ENCODE measurements around the gene SEMA4D. TPM values are rescaled to one million over a fixed set of nuclear protein-coding genes. Genes with fewer than 3 reads are reported as not detected.

Gene SEMA4D
- total RNA-seq, 3 donors from 2014 or later (not counting 1 experiment from before 2014, with no cell fraction given) = 354 to 448 (median 420) TPM

DNA sequence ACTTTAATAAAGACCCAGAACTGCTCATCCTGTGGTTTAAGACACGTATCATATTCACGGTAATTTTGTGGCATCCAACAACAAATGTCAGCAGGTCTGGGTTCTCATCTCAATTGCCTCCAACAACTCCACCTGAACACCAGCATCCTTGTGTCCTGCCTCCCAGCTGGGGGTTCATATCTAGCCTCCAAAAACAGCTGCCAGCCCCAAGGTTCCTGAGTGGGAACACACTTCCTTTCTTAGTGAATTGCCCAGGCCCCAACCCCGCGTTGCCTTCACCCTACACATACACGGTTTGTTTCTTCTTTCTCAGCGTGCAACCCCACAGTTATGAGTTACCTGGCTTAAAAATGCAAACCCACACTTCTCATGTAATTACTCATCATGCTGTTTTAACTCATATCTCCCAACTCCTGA is 77.9 kb downstream of the SEMA4D start:
- H3K4me1 Mint-ChIP-seq = peaks cover 79 to 81% of the 10 kb centered on the region in 2 donors
- TF ChIP-seq, protein P1, sequence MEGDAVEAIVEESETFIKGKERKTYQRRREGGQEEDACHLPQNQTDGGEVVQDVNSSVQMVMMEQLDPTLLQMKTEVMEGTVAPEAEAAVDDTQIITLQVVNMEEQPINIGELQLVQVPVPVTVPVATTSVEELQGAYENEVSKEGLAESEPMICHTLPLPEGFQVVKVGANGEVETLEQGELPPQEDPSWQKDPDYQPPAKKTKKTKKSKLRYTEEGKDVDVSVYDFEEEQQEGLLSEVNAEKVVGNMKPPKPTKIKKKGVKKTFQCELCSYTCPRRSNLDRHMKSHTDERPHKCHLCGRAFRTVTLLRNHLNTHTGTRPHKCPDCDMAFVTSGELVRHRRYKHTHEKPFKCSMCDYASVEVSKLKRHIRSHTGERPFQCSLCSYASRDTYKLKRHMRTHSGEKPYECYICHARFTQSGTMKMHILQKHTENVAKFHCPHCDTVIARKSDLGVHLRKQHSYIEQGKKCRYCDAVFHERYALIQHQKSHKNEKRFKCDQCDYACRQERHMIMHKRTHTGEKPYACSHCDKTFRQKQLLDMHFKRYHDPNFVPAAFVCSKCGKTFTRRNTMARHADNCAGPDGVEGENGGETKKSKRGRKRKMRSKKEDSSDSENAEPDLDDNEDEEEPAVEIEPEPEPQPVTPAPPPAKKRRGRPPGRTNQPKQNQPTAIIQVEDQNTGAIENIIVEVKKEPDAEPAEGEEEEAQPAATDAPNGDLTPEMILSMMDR (IDR thresholded peaks at IDR 0.05) = no peak
- H3K27ac Mint-ChIP-seq = peak overlapping the region; percentile 84 to 92
- intact Hi-C loops (cut with micrococcal nuclease) = loop anchor here (5.0 to 10.0 kb wide), 2 partner anchors 45 to 108 kb away; partner anchors contain the start of gene CKS2
- H3K9me3 Mint-ChIP-seq = no peaks in the 10 kb centered on the region
- H3K4me1 ChIP-seq (ENCODE audit: control insufficient read depth, insufficient read depth, low read length) = peaks cover 78% of the 10 kb centered on the region
- H3K4me3 Mint-ChIP-seq = peak overlapping the region; percentile 87
- H3K27me3 Mint-ChIP-seq (ENCODE audit: low read depth in 2 of 2) = no peaks in the 10 kb centered on the region
- no peak overlapping the region for H3K4me3 ChIP-seq (ENCODE audit: low read length)
- ATAC-seq = peak in 2 of 3 donors; percentile 28 to 39
- no peaks in the 10 kb centered on the region for H3K9me3 ChIP-seq (ENCODE audit: control insufficient read depth, insufficient read depth, low read length)
- peak in 1 of 2 donors; percentile 59 for DNase-seq
- WGBS (ENCODE audit: insufficient coverage) = 9% methylated on average over 6 of the region's 6 CpGs
- peaks cover 11% of the 10 kb centered on the region for H3K36me3 ChIP-seq (ENCODE audit: control insufficient read depth, insufficient read depth, low read length)
- peak overlapping the region; percentile 24 for H3K27ac ChIP-seq (ENCODE audit: low read length)
- H3K36me3 Mint-ChIP-seq = no peaks in the 10 kb centered on the region
- H3K27me3 ChIP-seq (ENCODE audit: control insufficient read depth, insufficient read depth, low read length) = no peaks in the 10 kb centered on the region

DNA sequence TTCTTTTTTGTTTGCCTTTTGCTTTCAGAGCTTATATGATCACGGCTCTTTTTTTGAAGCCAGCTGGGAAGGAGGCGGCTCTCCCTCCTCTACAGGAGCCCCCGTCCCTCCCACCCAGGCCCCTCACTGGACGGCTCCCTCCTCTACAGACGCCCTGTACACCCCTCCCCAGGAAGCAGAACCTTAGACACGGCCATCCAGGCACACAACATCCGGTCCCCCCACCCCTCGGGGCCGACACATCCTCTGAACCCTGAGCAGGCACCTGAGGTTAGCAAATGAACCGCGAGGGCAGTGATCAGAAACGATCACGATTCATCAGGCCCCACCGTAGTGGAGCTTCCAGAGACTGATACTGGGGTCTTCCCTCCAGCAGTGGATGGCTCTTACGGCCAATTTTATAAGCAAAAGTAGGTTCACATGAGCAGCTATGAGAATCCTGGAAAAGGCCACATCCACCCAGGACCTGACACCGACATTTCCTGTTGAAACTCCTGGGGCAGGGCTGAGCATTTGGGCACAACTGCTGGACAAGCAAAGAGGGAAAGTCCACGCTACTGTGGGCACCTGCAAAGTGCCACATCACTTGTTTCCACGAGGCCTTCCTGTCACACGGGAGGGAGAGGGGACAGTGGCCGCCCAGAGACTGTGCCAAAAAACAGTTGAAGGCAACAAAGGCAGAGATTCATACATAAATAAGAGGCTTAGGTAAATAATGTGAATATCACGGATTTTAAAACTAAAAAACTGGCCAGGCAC is 78.9 kb downstream of the SEMA4D start:
- Mint-ChIP-seq H3K27ac (peak overlapping the region; percentile 84 to 92), H3K9me3 (no peaks in the 10 kb centered on the region), H3K4me3 (peak overlapping the region; percentile 87), H3K27me3 (ENCODE audit: low read depth in 2 of 2) (no peaks in the 10 kb centered on the region), H3K4me1 (peaks cover 74% of the 10 kb centered on the region in 2 donors), H3K36me3 (no peaks in the 10 kb centered on the region)
- H3K4me1 ChIP-seq (ENCODE audit: control insufficient read depth, insufficient read depth, low read length) = peaks cover 75% of the 10 kb centered on the region
- no peak overlapping the region for H3K4me3 ChIP-seq (ENCODE audit: low read length)
- H3K27me3 ChIP-seq (ENCODE audit: control insufficient read depth, insufficient read depth, low read length) = no peaks in the 10 kb centered on the region
- DNase-seq (peak; percentile 58 to 83), ATAC-seq (peak; percentile 68 to 90 (median 79))
- 13% methylated on average over 21 of the region's 21 CpGs for WGBS (ENCODE audit: insufficient coverage)
- peaks cover 19% of the 10 kb centered on the region for H3K36me3 ChIP-seq (ENCODE audit: control insufficient read depth, insufficient read depth, low read length)
- H3K9me3 ChIP-seq (ENCODE audit: control insufficient read depth, insufficient read depth, low read length) = no peaks in the 10 kb centered on the region
- H3K27ac ChIP-seq (ENCODE audit: low read length) = peak overlapping the region; percentile 75
- TF ChIP-seq, protein P1 (IDR thresholded peaks at IDR 0.05) = no peak
- intact Hi-C loops (cut with micrococcal nuclease) = loop anchor here (1.0 kb wide), 1 partner anchor 10 kb away; no protein-coding TSS in a partner anchor

DNA sequence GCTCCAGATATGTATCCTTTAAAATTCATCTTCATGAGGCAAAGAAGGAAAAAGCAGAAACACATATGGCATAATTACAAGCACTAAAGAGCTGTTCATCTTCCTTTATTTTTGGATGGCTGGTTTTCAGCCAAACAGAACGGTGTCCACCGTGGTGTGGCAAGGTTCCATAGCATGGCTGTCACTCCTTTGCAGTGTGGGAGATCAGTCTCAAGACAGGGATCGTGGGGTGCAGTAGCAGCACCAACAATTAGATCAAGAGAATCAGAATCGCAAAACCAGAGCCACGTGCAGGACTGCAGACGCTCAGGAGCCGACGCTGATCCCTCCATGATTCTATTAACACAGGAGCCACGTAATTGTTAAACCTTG is 79.5 kb downstream of the SEMA4D start:
- Mint-ChIP-seq H3K36me3 (no peaks in the 10 kb centered on the region), H3K4me1 (peaks cover 73 to 80% of the 10 kb centered on the region in 2 donors), H3K27ac (peak overlapping the region; percentile 84 to 92), H3K9me3 (no peaks in the 10 kb centered on the region), H3K27me3 (ENCODE audit: low read depth in 2 of 2) (no peaks in the 10 kb centered on the region), H3K4me3 (peak overlapping the region; percentile 79)
- TF ChIP-seq, protein P1 (IDR thresholded peaks at IDR 0.05) = no peak
- H3K27ac ChIP-seq (ENCODE audit: low read length) = peak overlapping the region; percentile 75
- ATAC-seq = peak in 1 of 3 donors; percentile 3
- H3K4me3 ChIP-seq (ENCODE audit: low read length) = no peak overlapping the region
- WGBS (ENCODE audit: insufficient coverage) = 23% methylated on average over 7 of the region's 9 CpGs
- H3K27me3 ChIP-seq (ENCODE audit: control insufficient read depth, insufficient read depth, low read length) = no peaks in the 10 kb centered on the region
- peaks cover 23% of the 10 kb centered on the region for H3K36me3 ChIP-seq (ENCODE audit: control insufficient read depth, insufficient read depth, low read length)
- peaks cover 70% of the 10 kb centered on the region for H3K4me1 ChIP-seq (ENCODE audit: control insufficient read depth, insufficient read depth, low read length)
- H3K9me3 ChIP-seq (ENCODE audit: control insufficient read depth, insufficient read depth, low read length) = no peaks in the 10 kb centered on the region
- DNase-seq = no peak
- intact Hi-C loops (cut with micrococcal nuclease) = loop anchor here (1.0 kb wide), 1 partner anchor 9 kb away; no protein-coding TSS in a partner anchor
